NOMO-1 treated with dmso at 0.1 percent for 144 hours (cell line): ENCODE results near the gene CPB2.

Experiments used
- DNase-seq: peaks from one replicate; lab custom pipeline; 2025; ENCODE audit not compliant: unreplicated experiment; lab: John Stamatoyannopoulos, UW

CPB2 gene

DNA sequence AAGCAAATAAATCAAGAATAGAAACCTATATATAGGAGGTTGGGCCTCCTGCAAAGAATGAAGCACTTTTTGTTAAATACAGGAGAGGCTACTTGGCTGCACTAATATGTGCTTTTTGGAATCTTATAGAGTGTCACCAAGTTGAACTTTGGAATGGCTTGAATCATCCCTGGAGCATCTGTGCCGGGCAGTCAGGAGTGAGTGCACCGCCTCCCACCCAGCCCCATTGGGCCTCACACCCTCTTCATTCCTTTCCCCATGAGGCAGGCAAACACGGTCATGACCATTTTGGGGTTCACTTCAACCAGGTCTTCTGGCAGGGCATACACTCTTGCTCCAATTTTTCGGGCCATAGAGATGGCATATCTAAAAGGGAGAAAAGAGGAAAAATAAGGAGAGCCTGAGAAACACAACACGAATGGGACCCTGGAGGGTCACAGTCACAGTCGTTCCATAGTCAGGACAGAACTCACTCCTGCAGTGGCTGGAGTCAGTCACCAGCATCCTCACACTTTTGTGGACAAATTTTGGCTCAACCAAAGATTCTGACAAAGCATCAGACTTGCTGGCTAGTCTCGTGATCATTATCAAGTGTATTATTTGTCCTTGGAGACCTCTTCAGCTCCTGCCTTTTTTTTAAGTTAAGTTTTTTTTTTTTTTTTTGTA lies 22.7 kb upstream of the CPB2 start:
- DNase-seq = no peak

DNA sequence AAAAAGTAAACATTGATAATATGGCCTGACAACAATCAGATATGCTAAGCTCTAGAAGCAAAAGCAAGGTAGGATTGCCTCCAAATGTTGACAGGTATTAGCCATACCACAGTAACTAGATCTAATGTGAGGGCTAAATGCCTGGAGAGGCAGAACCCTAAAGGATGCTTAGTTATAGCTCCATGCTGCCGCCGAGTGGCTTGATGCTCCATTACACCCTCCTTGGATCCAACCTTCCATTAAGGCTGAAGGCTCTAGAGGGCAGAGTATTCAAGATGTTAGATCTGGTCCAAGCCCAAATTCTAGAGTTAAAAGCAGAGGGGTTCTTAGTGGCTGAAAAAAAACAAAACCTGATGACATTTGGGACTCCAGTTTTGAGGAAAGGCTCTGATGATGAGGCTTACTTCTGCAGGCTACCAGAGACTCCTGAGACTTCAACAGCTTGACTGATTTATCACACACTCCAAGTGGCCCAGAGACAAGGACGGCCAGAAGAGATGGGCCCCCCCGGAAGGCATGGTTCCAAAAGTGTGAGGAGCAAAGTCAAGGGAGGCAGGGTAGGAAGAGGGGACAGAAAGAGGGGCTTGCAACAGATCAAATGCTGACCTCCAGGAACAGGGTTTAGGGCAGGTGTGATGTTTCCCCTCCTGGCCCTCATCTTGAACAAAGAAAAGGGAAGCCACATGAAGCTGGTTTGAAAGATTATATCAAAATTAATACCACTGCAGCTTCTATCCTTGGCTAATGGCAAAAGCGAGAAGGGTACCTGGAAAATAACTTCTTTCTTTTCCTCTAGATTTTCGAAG lies 21.9 kb upstream of the CPB2 start:
- DNase-seq = peak; percentile 73

- DNase-seq = no peak
Observed at GRCh38 chr13:46126056-46126455, 21.2 kb upstream of the CPB2 start.

DNA sequence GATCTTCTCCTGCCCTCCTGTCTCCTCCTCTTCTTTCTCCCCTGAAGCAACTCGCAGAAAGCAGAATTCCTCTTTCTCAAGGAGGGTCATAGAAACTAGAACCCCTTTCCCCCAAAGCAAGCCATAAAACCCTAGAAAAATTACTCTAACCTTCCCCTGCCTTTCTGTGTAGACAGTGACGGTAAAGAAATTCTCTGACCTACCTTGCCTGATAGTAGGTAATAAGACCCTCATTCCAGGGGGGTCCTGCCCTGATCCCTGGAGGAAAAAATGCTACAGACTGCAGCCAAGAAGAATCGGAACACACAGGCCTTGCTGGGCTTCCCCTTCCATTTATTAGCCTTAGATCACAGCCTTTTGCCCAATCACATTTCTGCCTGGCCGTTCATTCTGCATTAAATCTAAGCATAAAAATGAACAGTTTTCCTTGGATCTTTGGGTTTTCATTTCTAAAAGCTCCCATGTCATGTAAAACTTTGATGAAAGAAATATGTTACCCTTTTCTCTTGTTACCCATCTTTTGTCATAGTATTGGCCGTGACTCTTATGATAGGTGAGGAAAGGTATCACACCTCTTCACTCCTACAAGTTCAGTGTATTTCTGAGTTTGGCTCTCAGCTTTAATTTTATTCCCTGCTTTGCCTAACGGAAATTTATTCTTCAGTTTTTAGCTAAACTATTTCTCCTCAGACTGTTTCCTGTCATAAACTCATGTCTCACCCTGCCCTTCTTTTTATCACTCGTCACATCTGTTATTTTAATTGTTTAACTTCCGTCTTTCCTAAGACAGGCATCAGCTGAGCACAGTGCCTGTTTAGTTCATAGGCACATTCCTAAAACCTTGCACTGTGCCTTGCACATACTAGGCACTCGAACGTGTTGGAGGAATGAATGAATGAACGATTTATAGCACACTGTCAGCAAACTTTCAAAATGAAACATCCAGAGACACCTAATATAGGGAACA lies 20.4 kb upstream of the CPB2 start:
- no peak for DNase-seq

- no peak for DNase-seq
Observed at GRCh38 chr13:46124531-46124966, 19.7 kb upstream of the CPB2 start.

GRCh38 chr13:46122304-46122703 lies 17.5 kb upstream of the CPB2 start:
- DNase-seq = no peak

DNA sequence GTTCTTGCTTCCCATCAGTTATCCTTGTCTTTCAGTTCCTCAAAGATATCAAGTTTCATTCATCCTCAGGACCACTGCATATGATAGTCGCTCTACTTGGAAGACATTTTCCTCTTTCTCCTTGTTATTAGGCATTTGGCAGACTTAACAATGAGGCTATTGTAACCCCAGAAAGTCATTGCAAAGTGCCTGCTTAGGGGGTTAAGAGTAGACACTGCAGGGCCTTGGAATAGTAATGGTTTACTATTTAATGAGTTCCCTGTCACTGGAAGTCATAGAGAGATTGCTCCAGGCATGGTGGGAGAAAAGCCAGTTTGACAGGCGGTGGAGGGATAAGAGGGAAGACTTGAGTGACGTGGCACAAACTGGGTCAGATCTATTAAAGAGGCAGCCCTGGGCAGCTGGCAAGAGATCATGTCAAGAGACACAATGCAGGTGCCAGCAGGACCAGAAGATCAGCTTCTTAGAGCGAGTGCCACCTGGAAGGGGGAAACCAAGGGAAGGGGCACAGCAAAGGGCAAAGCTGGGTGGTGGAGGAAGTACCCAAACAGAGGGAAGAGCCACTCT lies 16.8 kb upstream of the CPB2 start:
- no peak for DNase-seq

- DNase-seq = no peak
Observed at GRCh38 chr13:46121033-46121432, 16.2 kb upstream of the CPB2 start.

DNA sequence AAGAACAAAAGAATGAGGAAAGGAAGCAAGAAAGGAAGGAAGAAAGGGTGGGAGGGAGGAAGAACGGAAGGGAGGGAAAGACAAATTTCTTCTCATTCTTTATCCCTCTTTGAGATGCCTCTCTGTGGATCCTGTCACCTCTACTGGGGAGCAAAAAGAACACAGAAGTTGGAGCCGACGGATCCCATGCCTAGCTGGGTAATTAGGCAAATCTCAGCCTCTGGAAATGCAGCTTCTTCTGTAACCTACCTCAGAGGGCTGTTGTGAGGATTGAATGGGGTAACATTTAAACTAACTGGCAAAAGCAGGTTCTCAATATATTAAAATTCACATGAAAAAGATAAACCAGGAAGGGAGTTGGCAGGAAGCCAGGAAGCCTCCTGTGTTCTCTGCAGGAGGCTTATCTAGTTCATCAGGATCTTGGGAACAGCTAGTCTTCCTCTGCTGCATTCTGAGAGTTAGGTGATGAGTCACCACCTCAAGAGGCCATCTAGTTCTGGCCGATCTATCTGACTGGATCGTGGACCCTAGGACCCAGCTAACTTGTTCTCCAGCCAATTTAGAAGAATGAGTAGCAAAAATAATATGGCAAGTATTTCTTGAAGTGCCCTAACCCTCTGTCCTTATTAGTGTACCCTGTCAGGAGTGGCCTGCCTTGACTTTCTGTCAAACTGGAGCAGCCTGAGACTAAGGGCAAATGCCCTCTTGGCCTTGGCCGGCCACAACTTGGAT lies 15.2 kb upstream of the CPB2 start:
- no peak for DNase-seq

GRCh38 chr13:46116653-46117502 lies 12.0 kb upstream of the CPB2 start:
- no peak for DNase-seq

DNA sequence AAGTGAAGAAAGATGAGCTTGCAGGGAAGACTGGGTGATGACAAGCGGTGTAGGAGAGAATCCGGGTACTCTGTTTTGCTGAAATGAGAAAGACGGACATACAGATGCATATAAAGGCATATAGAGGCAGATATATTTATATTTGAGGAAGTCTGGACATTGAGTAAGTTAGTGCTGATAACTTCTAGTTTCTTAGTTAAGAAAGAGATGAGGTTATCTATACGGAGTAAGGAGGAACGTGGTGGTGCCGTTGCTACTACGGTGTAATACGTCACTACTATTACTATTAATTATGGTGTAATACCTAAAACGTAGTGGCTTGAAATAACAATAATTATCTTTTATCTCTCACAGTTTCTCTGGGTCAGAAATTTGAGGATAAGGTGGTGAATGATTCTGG lies 9.8 kb upstream of the CPB2 start:
- DNase-seq = peak; percentile 42

- DNase-seq = peak; percentile 46
Observed at GRCh38 chr13:46113596-46113995, 8.8 kb upstream of the CPB2 start.

- DNase-seq = no peak
Observed at GRCh38 chr13:46111151-46111550, 6.3 kb upstream of the CPB2 start.

- DNase-seq = no peak
Observed at GRCh38 chr13:46109451-46109850, 4.6 kb upstream of the CPB2 start.

GRCh38 chr13:46106839-46107371 lies 2.1 kb upstream of the CPB2 start:
- no peak for DNase-seq

DNA sequence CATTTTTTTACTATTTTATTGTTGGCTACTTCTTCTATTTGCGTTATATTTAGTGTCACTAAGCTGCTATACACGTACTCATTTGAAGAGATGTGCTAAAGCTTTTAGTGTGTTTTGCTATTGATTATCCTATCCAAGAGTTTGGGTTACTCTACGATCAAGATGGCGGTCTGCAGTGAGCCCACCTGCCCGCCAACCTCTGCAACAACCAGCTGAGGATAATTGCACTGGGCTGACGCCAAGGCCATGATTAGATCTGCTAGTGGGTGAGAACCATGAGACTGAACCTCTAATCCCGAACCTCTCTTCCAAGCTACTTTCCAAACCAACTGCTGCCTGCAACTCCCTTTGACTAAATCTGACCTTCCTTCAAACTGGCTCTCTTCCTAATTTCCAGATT lies 1.8 kb downstream of the CPB2 start:
- no peak for DNase-seq

DNA sequence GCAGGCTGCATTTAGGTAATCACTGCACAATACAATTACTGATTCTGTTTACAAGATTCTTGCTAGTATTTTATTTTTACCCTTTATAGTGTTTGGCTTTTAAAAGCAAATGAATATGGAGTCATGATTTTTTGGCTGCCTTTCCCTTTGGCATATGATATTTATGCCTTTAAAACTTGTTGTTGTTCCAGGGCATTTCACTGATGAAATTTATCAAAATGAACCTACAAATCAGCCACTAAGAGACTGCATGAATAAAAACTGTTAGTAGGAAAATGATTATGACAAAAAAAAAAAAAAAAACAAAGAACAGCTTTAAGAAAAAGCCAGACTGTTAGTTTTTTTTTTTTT lies 2.6 kb downstream of the CPB2 start:
- DNase-seq = no peak

DNA sequence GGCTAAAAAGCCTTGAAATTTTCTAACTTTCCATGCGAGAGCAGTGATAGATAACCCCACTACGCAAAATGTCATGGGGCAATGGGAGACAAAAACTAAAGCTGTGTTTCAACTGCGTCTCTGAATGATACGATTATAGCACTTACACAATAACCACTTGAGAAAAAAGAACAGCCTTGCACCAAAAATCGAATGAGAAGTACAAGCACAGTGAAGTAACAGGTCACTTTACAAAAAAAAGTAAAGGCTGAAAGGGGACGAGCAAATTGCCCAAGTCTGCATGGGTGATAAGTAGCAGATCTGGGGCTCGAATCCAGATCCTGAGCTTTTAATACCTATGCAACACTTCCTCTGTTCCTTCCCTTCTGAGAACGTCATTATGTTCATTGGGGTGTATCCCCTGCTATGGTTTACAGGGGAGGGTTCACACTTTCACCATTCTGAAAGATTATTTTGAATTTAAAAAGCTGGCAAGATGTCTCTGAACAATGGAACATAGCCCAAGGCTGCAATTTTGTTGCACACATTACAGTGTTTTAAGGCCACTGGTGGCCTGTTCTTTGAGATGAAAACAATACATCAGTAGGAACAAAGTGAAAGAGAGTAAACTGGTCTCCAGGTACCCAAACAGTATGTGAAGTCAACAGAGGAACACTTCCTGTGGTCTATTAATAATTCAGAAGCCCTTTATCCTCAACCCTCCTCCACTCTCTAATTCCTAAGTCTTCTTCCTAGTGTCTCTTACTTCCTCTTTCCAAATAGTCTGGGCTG lies 3.2 kb downstream of the CPB2 start:
- peak; percentile 48 for DNase-seq

- no peak for DNase-seq
Observed at GRCh38 chr13:46101002-46101401, 3.8 kb downstream of the CPB2 start.
